DMS79 (cell line): ENCODE measurements around the gene NEIL3.

Experiments
- DNase-seq: peaks from one replicate; lab custom pipeline; 2025; lab: John Stamatoyannopoulos, UW

Gene NEIL3

GRCh38 chr4:177309522-177310371 is at the start of gene NEIL3:
NEIL3 (plus strand) TSS chr4:177309874; CDS start chr4:177309954, 80 bp downstream.
- peak; percentile 40 for DNase-seq

- DNase-seq, result no peak
Observed at GRCh38 chr4:177263818-177264217, 45.9 kb upstream of the NEIL3 start.

GRCh38 chr4:177264788-177265422 is 44.8 kb upstream of the NEIL3 start:
- DNase-seq, result no peak

GRCh38 chr4:177265729-177266128 is 43.9 kb upstream of the NEIL3 start:
- DNase-seq, result no peak

GRCh38 chr4:177266506-177266905 is 43.2 kb upstream of the NEIL3 start:
- no peak for DNase-seq

GRCh38 chr4:177267911-177268310 is 41.8 kb upstream of the NEIL3 start:
- DNase-seq, result no peak

GRCh38 chr4:177271091-177271490 is 38.6 kb upstream of the NEIL3 start:
- DNase-seq, result no peak

GRCh38 chr4:177271915-177272766 is 37.5 kb upstream of the NEIL3 start:
- no peak for DNase-seq

- no peak for DNase-seq
Observed at GRCh38 chr4:177275999-177276398, 33.7 kb upstream of the NEIL3 start.

GRCh38 chr4:177281351-177281909 is 28.2 kb upstream of the NEIL3 start:
- no peak for DNase-seq

GRCh38 chr4:177282284-177282835 is 27.3 kb upstream of the NEIL3 start:
- DNase-seq, result no peak

GRCh38 chr4:177283167-177283566 is 26.5 kb upstream of the NEIL3 start:
- DNase-seq, result no peak

GRCh38 chr4:177285953-177286352 is 23.7 kb upstream of the NEIL3 start:
- DNase-seq, result no peak

- DNase-seq, result no peak
Observed at GRCh38 chr4:177287255-177287654, 22.4 kb upstream of the NEIL3 start.

- no peak for DNase-seq
Observed at GRCh38 chr4:177288335-177288734, 21.3 kb upstream of the NEIL3 start.

- DNase-seq, result no peak
Observed at GRCh38 chr4:177290780-177291179, 18.9 kb upstream of the NEIL3 start.

- no peak for DNase-seq
Observed at GRCh38 chr4:177292171-177292570, 17.5 kb upstream of the NEIL3 start.

- DNase-seq, result no peak
Observed at GRCh38 chr4:177293208-177294033, 16.3 kb upstream of the NEIL3 start.

- DNase-seq, result no peak
Observed at GRCh38 chr4:177297785-177298391, 11.8 kb upstream of the NEIL3 start.

- DNase-seq, result no peak
Observed at GRCh38 chr4:177301126-177301639, 8.5 kb upstream of the NEIL3 start.
